Retina (tissue), 1 donor: ENCODE results near the gene CHD6.

Source experiments
- DNase-seq: peaks from one replicate; pipeline ENCODE4 v3.0.0-alpha.2; 2016

Gene CHD6

DNA sequence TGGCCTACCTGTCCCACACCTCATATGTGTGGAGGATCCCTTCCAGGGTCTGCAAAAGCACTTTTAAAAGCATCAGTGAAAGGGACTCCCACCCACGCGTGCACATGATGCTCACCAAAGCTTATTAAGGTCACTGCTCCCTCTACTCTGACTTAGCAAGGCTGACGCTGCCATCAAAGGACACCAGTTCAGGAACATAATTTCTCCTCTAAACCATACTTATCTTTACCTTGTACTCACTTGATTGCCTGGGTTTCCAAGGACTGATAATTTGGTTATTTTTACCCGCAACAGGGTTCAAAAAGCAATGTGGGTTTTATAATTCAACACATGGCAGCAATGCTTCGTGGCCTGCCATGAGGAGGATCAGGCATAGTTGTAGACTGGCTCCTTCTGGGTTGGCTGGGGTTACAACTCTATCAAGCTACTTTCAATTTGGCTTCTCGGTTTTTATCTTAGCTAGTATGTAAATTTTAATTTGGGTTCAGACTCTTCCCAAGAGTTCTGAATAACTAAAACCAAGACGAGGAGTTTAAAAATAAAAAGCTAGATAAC, 199.4 kb downstream of the CHD6 start:
- DNase-seq: no peak

DNA sequence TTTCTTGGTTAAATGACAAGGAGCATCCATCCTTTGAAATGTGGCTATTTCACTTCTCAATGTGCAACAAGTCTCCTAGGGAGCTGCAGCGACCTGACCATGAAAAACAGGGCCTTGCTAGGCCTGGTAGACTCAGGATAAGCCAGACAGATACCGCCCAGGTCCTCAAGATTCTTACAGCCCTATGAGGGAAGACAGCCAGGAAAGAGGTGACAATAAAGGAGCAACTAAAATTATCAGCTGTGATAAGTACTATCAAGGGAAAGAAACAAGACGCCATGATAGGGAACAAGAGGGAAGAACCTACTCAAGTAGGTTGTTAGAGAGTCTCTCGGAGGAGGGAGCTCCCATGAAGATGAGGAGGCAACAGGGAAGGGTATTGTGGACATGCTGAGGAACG, 200.1 kb downstream of the CHD6 start:
- DNase-seq: no peak

- DNase-seq: no peak
These were observed 203.0 kb downstream of the CHD6 start for GRCh38 chr20:41415191-41415590.

- no peak for DNase-seq
These were observed 205.0 kb downstream of the CHD6 start for GRCh38 chr20:41413169-41413568.

- no peak for DNase-seq
These were observed 205.7 kb downstream of the CHD6 start for GRCh38 chr20:41412324-41413120.

- no peak for DNase-seq
These were observed 206.8 kb downstream of the CHD6 start for GRCh38 chr20:41411391-41411847.

- DNase-seq: peak; percentile 34
These were observed 209.2 kb downstream of the CHD6 start for GRCh38 chr20:41408986-41409385.

- peak; percentile 30 for DNase-seq
These were observed 209.9 kb downstream of the CHD6 start for GRCh38 chr20:41408156-41408794.

GRCh38 chr20:41407607-41408006, 210.6 kb downstream of the CHD6 start:
- DNase-seq: no peak

DNA sequence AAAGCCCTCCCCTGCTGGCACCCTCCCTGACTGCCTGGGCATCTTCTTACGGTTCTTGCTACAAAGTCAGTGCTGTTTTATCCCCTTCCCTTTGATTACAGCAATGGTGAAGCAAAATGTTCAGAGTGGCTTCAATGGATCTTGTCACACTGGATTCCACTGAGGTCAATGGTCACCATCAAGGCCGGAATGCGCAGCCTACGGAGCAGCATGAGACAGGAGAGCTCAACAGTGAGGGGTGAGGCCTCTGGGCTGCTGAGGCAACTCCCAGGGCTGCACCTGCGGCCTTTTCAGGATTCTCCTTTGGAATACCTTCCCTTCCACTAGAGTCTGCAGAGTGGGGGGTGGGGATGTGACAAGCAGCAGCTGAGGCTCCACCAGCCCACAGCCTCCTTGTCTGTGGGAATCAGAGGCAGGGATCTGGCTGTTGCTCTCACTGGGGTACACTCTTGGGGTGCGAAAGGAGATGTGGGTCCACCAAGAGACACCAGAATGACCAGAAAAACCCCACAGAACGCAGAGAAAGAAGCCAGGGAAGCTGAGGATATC, 211.2 kb downstream of the CHD6 start:
- DNase-seq: no peak

DNA sequence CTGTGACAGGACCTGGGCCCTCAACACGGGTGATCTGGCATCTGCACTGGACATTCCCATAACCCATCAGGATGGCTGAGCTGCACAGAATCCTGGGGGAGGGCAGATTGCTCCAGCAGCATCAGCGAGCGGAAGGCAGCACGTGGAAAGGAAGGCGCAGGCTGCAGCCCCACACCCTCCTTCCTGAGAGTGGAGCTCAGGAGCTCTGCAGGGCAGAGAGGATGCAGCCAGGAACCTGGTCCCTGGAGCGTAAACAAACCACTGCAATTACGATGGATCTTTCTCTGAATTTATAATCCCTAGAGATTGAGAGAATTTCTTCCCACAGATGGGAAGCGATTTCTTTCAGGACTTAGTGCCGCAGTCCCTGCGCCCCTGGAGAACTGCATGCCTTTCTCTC, 211.8 kb downstream of the CHD6 start:
- DNase-seq: peak; percentile 47

DNA sequence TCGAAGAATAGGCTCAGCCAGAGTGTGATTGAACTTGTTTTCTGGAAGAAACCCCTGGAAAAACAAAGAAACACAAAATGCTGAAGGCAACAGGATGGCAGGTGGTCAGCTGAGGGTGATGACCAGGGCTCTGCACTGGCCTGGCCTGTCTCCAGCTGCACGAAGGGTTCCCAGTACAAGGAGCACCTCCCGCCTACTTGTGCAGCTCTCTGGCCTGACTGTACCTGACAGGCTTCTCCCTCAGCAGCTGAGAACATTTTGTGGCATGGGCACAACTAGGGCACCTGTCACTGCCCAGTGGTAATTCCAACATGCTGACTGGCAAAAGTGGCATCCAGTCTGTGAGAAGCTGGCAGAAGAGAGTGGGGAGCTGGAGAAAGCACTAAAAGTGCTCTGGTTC, 212.7 kb downstream of the CHD6 start:
- no peak for DNase-seq

- no peak for DNase-seq
These were observed 214.6 kb downstream of the CHD6 start for GRCh38 chr20:41403604-41404003.

- DNase-seq: no peak
These were observed 219.8 kb downstream of the CHD6 start for GRCh38 chr20:41398408-41398807.

GRCh38 chr20:41395667-41396664, 222.2 kb downstream of the CHD6 start:
- DNase-seq: peak; percentile 46

DNA sequence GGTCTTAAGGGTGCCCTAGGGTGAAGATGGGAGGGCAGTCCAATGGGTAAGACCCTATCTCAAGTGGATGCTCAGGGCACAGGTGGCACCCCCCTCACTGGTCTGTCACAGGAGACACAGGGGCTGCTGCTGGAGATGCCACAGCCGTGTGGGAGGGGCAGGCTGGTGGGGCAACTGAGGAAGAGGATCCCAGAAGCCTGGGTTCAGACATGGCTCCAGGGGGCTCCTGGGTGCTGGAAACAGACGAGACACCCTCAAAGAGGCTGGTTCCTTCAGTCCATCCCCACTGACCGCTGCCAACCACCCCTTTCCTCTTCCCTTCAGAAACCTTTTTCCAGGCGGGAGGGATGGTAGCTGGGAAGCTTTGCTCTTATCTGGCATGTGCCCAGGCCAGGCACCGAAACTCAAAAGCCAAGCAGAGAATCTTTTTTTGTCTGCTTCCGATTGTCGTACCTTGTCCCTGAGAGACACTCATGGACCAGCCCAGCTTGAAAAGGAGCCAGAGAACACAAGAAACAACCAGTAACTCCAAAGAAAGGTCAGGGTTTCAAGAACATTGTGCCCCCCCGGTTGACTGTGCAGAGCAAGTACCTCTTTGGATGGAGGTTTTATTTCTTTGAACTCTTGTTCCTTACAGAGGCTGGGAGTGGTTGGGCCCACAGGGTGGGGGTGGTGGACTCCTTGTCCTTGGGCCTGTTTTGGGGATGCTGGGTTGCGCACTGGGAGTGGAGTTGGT, 223.1 kb downstream of the CHD6 start:
- DNase-seq: no peak

DNA sequence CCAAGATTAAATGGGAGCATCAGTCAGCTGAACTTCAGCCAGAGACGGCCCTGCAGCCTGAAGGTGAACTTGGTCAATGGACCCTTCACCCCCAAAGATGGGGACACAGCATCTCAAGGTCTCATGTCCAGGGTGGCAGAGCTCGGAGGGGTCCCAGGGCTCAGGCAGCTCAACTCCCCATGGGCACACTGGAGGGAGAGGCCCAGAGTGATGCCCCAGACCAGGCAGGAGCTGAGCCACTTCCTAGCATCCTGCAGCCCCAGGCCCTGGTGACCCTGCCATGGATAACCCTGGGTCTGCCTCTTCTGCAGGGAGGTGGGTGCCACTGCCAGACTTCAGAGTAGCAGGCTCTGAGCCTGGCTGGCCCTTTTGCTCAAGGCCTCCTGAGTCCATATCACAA, 224.1 kb downstream of the CHD6 start:
- DNase-seq: no peak

DNA sequence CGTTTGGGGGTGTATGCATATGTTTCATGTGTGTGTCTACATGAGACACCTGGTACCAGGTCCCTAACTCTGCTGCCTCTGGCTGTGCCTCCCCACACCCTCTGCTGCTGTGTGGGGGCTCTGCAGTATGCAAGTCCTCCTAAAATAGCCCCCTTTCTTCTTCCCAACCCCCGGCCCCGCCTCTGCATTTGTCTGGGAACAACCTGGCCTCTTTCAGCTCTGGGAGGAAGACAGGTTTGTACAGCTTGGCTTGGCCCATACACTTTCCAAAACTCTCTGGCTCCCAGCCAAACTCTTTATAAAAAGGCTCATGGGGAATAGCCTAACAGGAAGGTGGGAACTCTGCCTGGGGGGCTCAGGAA, 224.5 kb downstream of the CHD6 start:
- DNase-seq: no peak

DNA sequence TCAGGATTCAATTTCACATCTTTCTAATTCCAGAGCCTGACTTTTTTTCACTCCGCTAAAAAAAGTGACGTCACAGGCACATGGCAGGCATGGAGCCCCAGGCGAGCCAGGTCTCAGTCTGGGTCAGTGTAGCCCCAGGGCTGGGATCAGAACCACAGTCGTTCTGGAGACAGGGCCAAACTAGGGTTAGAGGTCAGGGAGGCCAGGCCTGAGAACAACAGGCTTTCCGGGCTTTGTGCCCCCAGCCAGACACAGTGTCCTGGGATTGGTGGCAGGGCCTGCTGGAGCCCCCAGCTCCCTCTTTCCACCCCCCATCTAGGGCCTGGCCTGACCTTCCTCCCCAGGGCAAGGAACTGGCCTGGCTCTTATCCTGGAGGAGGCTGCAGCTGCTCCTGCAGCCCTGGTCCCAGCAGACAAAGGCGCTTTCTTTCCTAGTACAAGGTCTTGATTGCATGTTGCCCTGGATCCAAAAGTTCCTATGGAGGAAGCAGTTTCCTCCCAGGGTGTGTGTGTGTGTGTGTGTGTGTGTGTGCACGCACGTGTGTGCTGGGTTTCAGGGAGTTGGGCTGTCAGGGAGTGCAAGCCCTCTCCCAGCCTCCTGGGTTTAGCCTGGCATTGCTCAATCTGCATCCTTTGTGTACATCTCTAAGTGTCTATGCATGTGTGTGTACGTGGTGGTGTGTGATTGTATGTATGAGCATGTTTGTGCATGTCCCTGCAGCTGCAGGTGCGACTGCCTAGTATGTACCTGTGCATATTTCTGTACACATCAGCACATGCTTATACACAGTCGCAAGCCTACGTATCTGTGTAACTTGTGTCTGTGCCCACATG, 225.1 kb downstream of the CHD6 start:
- peak; percentile 22 for DNase-seq

DNA sequence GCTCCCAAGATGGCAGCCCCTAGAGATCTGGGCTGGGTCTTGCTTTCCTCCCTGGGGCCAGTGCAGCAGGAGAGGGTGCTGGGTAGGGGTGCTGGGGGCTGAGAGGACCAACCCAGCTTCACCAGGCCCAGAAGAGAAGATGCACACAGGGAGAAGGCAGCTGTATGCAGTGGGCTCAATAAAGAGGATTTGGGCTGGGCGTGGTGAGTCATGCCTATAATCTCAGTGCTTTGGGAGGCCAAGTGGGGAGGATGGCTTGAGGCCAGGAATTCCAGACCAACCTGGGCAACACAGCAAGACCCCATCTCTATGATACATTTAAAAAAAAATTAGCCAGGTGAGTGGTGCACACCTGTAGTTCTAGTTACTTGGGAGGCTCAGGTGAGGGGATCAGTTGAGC, 225.9 kb downstream of the CHD6 start:
- DNase-seq: no peak

- peak; percentile 39 for DNase-seq
These were observed 226.6 kb downstream of the CHD6 start for GRCh38 chr20:41391587-41392001.
